AG09309 (cell line): ENCODE measurements around the gene CAV1.

Experiments used
- DNase-seq: peaks from one replicate; pipeline ENCODE4 v3.0.0-alpha.2; 2010; ENCODE audit warnings: low read depth
- H3K4me3 ChIP-seq: 2 replicates; pipeline ENCODE4 v1.5.1; 2011; ENCODE audit warnings: mild to moderate bottlenecking, low read depth, low read length, moderate library complexity; ENCODE audit not compliant: control insufficient read depth
- CTCF ChIP-seq: IDR thresholded peaks from 2 replicates; pipeline ENCODE4 v1.5.1; 2011; ENCODE audit warnings: mild to moderate bottlenecking, low read depth, low read length, inconsistent platforms; ENCODE audit not compliant: insufficient read depth, control insufficient read depth; ENCODE audit errors: missing control alignments

The CAV1 gene

DNA sequence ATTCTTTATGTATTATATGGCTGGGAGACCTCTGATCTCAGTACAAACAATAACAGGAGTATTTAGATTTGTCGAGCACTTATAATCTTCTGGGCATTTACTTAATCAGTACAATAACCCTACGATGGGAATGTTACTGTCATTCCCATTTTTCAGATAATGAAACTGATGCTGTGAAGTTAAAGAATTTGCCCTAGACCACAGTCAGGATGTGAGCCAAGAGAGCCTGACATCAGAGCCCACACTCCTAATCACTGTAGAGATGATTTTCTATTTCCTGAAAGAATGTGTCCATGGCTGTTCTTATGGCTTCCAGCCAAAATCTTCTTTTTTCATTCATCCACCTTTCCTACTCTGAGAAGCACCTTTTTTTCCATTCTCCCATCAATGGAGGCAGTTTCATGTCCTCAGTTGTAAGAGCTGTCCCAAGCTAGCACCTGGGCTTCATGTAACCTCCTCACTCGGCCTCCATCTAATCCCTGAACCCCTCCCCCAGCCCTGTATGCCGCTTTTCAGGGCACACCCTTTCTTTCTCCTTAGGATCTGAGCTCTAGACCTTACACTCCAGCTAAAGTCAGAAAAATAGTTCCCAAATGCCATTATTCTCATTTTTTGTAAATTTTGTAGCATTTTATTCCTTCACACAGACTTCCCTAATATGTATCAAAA is 12.2 kb upstream of the CAV1 start:
- no peak for TF ChIP-seq CTCF
- H3K4me3 ChIP-seq = no peak overlapping the region
- no peak for DNase-seq

GRCh38 chr7:116515584-116515983 is 9.3 kb upstream of the CAV1 start:
- no peak for TF ChIP-seq CTCF
- H3K4me3 ChIP-seq = no peak overlapping the region
- no peak for DNase-seq

DNA sequence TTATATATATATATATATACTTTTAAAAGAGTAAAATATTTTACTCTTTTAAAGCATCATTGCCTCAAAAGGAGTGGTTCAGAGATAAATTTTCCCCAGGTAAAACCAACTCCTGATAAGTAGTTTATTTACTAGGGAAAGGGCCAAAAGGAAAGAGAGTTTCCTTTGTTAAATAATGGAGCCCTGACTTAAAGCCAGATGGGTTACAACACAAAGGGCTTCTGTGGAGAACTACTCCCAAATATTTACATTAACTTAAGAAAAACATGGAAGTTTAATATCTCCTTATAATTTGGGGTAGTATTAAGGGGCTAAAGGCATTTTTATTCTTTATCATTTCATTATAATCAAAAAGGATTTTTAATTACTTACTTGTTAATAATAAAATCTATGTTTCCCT is 8.5 kb upstream of the CAV1 start:
- no peak for DNase-seq
- no peak for TF ChIP-seq CTCF
- H3K4me3 ChIP-seq = no peak overlapping the region

DNA sequence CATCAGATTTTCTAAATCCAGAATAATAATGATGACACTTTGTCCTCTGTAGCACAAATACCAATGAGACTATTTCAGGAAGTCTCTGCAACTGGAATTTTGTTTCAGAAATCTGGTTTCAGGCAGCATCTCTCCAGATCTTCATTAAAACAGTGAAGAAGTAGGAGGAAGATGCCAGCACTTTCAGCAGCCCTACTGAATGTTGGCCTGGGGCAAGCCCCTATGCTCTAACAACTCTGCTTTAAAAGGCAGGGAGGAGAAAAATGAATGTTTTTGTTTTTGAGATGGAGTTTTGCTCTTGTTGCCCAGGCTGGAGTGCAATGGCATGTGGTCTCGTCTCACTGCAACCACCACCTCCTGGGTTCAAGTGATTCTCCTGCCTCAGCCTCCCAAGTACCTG is 7.2 kb upstream of the CAV1 start:
- no peak for TF ChIP-seq CTCF
- H3K4me3 ChIP-seq = no peak overlapping the region
- no peak for DNase-seq

DNA sequence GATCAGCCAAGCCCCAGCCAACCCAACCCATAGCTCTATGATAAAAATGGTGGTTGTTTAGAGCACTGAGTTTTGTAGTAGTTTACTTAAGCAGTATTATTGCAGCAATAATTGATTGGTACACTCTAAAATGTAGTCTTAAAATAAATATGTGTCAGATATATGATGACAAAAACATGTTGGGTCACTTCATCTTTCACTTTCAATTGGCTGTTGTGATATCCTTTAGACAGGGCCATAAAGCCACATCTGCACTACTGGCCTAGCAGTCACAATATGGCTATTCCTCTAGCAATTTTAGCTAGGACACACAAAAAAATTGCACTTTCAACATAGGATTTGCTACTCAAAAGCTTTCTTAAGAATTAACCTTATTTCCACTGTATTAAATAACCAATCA is 5.9 kb upstream of the CAV1 start:
- H3K4me3 ChIP-seq = no peak overlapping the region
- no peak for TF ChIP-seq CTCF
- DNase-seq = no peak

DNA sequence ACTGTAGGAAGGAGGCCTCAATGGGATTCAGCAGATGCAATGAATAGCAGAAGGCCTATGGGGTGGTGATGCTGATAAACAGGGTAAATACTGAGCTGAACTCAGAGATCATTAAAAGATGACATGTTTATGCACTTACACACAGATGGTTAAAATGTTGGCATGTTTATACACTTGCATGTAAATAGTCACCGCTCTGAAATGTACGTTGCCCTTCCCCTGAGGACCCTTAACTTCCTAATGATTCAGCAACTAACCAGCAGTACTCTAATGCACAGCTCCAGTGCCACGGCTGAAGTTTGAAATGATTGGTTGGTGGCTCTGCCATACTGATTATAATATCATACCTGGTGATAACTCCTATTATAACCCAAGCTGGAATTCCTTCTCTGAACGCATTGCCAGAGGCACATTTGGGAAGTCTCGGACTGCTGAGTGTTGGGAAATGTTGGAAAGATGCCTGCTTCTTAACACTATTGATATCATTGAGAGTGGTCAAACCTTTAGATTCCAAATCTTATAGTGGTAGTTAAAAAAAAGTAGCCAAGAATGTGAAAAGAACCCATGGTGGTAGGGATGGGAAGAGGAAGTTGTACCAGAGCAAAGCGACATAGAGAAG is 3.7 kb upstream of the CAV1 start:
- TF ChIP-seq CTCF = no peak
- DNase-seq = no peak
- H3K4me3 ChIP-seq = no peak overlapping the region
